HG02678 (cell line): ENCODE measurements around the gene SHFL.

Experiments used
- ATAC-seq: cut with Tn5 transposase; IDR thresholded peaks from one replicate; pipeline ENCODE4 v1.9.1; 2021; ENCODE audit warnings: mild to moderate bottlenecking, moderate library complexity; ENCODE audit not compliant: unreplicated experiment

Gene SHFL

DNA sequence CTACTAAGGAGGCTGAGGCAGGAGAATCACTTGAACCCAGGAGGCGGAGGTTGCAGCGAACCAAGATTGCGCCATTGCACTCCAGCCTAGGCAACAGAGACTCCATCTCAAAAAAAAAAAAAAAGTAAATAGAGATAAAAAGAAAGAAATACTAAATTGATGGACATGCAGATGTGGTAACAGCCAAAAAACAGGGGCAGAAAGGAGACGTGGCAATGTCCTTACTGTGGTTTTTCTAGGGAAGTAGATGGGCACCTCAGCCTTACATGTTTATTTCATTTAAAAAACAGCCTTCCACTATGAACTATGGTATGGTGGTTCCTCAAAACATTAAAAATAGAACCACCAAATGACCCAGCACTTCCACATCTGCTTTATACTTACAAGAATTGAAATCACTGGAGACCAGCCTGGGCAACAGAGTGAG is 40.1 kb downstream of the SHFL start:
- ATAC-seq, result no peak

DNA sequence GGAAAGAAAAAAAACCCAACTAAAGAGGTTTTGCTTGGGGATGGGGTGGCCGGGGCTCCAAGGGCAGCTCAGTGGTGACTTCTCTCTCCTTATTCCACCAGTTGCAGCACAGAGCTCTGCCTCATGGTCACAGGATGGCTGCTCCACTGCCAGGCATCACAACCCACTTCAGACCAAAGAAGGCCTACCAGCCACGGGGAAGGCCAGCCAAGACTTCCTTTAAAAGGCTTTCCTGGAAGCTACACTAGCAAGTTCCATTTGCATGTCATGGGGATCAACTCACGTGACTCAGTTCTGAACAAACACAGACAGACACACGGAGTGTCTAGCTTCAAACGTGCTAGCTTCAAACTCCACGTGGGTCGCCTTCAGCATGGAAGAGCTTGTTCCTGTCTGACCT is 46.8 kb downstream of the SHFL start:
- ATAC-seq, result no peak

DNA sequence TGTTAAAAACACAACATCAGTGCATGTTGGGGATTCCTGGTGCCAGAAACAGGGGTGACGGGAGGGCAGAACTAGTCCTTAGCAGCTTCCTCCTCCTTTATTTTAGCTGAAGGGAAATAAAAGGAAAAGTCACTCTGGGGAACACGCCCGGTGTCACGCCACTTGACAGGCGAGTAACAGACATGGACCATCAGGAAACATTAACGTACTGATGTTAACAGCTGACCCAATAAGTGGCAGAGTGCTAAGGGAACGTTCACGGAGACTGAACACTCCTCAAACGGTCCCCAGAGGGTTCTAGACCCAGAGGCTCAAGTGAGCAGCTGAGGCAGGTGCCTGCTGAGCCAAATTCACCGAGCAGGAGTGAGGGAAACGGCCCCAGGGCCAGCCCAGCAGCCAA is 47.5 kb downstream of the SHFL start:
- no peak for ATAC-seq

DNA sequence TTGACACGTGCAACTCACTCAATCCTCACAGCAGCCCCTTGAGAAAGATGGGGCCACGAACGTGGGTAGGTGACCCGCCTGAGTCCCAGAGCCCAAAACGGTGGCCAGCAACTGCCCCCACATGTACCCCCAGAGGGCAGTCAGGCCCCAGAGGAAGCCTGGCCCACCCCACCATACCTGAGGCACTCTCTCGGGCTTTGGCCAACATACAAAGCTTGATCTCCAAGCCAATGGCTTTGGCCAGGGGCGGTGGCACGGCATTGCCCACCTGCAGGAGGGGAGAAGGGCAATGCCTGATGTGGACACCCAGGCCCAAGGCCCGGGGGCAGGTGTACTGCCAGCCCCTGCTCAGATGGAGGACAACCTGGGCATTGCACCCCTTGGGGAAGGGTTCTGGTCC is 47.9 kb downstream of the SHFL start:
- no peak for ATAC-seq

DNA sequence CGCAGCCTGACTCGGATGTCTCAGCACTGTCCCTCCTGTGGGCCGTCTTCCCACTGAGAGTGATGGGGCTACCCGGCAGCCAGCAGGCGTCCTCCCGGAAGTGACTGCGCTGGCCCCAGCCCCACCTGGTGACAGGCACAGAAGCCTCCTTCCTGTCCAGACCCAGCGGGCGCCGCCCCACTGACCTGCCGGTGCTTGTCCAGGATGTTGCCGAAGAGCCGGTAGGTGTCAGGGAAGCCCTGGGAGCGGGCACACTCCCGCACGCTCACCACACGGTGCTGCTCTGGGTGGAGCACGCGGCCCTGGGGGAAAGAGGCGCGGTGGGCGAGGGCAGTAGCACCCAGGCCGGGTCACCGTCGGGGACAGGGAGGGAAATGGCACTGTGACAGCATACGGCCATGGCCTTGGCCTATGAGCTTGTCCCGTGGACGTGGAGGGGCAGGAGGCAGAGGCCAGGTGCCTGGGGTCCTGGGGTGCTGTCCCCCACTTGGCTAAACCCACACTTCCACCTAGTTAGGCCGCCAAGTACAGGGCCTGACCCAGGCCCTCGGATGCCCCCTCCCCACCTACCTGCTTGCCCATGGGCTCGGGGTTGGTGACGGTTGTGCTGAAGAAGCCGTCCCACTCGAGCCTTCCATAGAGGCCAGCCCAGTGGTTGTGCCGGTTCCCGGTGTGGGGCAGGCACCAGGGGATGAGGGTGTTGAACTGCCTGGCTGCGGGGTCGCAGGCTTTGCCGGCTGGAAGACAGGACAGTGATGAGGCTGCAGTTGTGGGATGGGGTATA is 49.6 kb downstream of the SHFL start:
- ATAC-seq, result no peak

DNA sequence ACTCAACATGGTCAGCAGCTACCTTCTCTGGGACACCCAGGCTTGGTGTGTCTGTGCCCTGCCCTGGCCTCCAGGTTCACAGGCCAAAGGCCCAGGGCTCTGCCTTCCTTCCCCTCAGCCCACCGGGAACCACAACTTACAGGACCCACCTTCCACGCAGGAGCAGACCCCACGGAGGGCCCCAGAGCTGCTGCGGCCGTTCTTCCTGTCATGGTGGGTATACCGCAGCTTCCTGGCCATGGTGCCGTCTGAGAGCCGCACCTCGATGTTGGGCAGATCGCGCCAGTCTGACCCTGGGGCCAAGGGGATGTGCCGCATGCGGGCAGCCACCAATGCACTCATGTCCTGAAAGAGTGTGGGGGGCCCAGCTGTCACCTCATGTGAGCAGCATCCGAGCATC is 50.8 kb downstream of the SHFL start:
- no peak for ATAC-seq

DNA sequence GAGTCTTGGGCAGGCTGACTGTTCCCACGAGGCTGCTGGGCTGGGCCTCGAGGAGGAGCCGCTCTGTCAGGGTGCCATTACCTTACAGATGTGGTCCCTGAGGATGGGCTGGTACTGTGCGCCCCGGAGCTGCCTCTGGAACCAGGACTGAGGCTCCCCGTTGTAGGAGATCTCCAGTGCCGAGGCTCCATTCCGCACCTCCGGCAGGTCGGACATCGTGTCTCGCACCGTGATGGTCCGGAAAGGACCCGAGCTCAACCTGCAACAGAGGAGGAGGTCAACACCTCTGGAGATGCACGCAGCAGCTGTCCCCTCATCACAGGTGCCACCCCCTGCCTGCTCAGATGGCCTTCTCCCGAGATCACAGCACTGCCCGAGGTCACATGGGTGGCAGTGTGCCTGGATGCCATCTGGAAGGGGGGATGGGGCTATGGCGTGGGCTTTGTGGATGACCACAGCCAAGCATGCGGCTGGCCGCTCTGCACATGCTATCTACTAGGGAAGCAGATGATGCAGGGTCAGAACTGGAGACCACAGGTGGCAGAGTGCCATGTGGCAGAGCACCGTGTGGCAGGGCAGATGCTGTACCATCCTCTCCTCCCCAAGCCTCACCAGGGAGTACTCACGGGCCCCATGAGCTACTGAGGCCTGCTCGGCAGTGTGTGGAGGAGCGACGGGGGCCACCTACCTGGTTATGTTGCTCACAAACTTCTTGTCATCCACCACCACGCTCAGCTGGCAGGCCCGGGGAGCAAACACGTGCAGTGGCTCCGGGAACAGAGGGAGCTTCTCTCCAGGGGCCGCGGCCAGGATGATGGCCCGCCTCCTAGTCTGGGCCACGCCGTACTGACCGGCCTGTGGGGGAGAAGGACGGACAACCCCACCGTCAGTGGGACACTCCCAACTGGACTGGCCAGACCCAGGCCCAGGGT is 51.9 kb downstream of the SHFL start:
- ATAC-seq, result no peak

DNA sequence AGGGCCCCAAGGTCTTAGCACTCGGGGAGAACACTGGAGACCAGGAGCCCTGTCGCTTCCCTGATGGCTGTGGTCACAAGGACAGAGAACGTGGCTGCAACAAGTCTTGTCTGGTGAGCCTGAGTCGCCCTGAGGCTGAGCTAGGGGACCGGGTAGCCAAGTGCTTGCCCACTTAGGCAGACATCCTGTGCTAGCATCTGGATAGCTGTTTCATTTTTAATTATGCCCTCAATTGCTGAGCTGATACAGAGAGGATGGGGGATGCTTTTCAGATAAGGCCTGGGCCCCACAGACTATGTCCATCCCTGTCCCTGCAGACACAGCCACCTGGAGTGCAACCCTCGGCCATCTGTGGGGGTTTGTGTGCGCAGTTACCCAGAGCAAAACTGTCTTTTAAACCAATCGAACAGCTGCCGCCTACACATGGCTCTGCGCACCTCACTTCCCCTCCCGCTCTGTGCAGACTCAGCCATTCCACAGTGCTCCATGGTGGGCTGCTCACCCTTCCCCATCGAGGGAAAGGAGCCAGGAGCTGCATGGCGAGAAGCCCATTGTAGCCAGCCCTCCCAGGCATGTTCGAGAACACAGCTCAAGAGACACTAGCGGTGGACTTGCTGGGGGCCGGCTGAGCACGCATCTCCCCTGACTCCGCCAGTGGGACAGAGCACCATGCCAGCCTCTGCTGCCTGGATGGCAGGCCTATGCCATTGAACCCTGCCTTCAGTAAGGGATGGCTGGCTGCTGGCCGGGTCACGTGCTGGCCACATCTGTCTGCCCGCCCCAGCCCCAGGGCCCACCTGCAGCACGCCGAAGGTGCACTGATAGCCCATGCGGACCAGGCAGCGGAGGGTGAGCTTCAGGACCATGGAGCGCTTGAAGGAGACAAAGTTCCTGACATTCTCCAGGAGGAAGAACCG is 53.0 kb downstream of the SHFL start:
- ATAC-seq, result no peak

DNA sequence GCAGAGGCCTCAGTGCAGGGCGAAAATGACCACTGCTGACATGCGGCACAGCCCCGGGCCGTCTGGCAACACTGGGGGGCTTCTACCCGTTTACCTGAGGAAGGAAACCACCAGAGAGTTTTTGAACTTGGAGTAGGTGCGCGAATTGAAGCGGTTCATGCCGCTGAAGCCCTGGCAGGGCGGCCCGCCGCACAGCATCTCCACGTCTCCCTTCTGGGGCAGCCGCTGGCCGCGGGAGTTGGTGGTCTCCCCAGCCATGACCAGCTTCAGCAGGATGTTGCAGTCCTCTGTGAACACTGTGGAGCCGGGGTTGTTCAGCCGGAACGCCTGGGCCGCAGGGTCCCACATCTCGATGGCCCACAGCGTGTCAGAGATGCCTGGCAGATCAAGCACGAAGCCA is 53.8 kb downstream of the SHFL start:
- no peak for ATAC-seq

DNA sequence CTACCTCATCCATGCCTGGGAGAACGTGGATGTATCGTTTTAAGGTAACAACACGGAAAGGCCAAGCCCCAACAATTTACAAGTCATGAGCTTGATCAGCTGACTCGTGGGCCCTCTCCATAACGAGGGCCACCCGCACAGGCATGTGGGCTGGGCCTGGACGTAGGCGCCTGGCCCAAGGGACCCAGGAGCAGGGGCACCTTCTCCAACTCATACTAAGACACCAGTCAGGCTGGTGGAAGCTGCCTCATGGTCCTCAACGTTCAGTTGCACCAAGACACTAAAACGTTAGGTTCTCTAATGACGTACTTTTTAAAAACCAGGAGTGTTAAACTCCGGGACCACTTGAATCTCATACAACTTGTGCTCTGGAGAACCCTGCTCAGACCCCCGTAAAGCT is 55.4 kb downstream of the SHFL start:
- no peak for ATAC-seq

DNA sequence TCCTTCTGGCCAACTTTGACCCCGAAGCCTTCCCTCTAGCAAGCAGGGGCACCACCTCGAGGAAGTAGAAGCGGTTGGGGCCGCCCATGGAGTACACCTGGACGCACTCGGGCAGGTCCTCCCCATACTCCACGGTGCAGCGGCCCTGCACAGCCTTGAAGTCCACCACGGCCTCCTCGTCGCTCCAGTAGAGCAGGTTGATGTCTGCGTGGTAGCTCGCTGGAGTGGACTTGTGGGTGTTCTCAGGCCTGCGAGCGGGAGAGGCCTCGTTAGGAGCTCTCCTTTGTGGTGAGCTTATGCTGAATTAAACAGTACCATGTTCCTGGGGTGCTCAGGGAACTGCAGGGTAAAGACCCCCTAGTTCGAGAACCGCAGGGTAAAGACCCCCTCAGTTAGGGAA is 55.9 kb downstream of the SHFL start:
- no peak for ATAC-seq
